ENCODE data around the gene DNAI4. TPM values are rescaled to one million over a fixed set of nuclear protein-coding genes. Genes with fewer than 3 reads are reported as not detected.
A peak's percentile ranks its signal among the peaks of the same experiment; 100 is the strongest.
"Not testable (repeated sequence)": the region's sequence is repeated elsewhere in the genome, so short reads cannot be mapped to it uniquely, and the experiment has no call there.

The DNAI4 gene, protein sequence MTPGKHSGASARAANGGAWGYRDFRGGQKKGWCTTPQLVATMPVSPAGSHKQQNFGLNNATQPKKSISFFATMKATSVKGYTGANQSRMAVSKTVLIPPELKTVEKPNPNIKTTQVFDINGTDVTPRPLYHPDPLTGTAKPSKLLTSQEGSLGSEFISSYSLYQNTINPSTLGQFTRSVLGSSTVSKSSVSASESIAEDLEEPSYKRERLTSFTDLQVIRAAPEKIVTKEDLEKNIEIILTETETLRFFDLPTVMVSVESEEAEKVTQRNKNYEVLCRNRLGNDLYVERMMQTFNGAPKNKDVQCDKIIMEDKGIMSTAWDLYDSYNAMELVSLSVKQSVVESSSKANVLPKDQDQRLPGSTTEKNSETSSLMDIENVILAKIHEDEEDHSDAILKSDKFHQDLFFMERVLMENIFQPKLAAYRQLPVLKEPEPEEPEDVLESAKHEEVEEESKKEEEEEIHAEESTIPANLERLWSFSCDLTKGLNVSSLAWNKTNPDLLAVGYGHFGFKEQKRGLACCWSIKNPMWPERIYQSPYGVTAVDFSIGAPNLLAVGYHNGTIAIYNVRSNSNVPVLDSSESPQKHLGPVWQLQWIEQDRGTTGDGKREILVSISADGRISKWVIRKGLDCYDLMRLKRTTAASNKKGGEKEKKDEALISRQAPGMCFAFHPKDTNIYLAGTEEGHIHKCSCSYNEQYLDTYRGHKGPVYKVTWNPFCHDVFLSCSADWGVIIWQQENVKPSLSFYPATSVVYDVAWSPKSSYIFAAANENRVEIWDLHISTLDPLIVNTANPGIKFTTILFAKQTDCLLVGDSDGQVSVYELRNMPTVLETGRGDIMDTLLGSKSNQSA
- total RNA-seq (2014; rRNA removed; shearing (Covaris generic)) (7.3 and 9.9 TPM in 2 replicates), polyA plus RNA-seq (2016; fragmentation: Nextera tagmentation; extraction: Ambion mirVana) (3.2 and 4.2 TPM in 2 replicates)

DNA sequence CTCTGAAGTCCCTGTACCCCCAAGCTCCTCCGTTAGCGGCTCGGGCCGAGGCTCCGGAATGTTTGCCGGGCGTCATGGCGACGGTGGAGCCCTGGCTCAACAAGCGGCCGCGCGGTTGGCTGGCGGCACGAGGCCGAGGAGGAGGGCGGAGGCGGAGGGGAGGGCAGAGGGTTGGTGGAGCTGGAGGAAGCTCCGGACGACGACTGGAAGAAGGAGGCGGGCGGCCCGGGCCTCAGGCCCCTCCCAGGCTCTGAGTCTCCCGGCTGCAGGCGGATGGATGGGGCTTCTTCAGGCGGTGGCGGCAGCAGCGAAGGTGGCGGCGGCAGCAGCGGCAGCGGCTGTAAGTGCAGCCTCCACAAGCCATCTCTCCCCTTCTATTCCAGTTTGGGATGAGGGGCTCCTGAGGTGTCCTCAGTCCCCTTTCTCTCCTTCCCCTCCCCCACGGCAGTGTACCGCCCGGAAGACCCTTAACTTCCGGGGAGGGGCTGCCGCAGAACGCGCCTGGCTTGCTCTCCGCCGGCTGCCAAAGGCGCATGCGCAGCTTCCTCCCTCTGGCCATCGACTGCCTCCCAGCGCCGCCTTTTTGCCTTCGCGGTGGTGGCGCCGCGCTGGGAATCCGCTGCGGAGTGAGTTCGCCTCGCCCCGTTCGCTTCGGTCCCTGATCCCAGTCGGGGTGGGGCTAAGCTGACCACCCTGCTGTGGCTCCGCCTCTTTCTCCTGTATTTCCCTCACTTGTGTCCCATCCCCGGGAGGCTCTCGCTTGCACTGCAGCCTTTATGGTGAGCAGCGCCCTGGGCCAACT, at the start of gene DNAI4, which contains the start of gene MIER1:
Gene DNAI4, minus strand, starts transcription at position 101 of the 802 bp plus-strand sequence. Its CDS starts 25 bp downstream, at position 76.
Gene MIER1, plus strand, starts transcription at position 235 of the 802 bp plus-strand sequence. Its CDS starts 39 bp downstream, at position 274.
- Histone ChIP-seq H3K9ac (peak within 1 kb of the TSS; percentile 95), H3K27ac (peak within 1 kb of the TSS; percentile 93), H3F3A (ENCODE audit: insufficient read depth) (peaks cover 25% of the 10 kb centered on the region), H2AFZ (peak within 1 kb of the TSS; percentile 83), H3K36me3 (ENCODE audit: low read depth) (no peaks in the 10 kb centered on the region), H3K4me2 (ENCODE audit: unreplicated experiment) (peak within 1 kb of the TSS; percentile 96), H3K4me1 (ENCODE audit: insufficient read depth) (peaks cover 31% of the 10 kb centered on the region), H3K4me3 (peak within 1 kb of the TSS; percentile 85), H3K9me2 (ENCODE audit: insufficient read depth) (no peaks in the 10 kb centered on the region), H3K79me2 (ENCODE audit: insufficient read depth) (peaks cover 81% of the 10 kb centered on the region), H3K9me3 (ENCODE audit: low read depth) (no peaks in the 10 kb centered on the region), H4K20me1 (ENCODE audit: insufficient read depth) (no peaks in the 10 kb centered on the region), H3K27me3 (replicated peaks; ENCODE audit: insufficient read depth) (no peaks in the 10 kb centered on the region)
- no peak for TF ChIP-seq EZH2phosphoT487 (IDR thresholded peaks at IDR 0.05; ENCODE audit: insufficient read depth, low read depth)
- no peak for TF ChIP-seq EZH2 (IDR thresholded peaks at IDR 0.05; ENCODE audit: insufficient read depth, poor library complexity, severe bottlenecking)
- WGBS, 2 experiments (ENCODE audit: low coverage in 1 of 2, low lambda C conversion rate in 2 of 2, missing lambda C conversion rate in 2 of 2), result 1% methylated on average over 47 to 63 of the region's 64 CpGs
- peak; percentile 100 for DNase-seq
- in situ Hi-C loops (cut with MboI), result no loop called here

DNA sequence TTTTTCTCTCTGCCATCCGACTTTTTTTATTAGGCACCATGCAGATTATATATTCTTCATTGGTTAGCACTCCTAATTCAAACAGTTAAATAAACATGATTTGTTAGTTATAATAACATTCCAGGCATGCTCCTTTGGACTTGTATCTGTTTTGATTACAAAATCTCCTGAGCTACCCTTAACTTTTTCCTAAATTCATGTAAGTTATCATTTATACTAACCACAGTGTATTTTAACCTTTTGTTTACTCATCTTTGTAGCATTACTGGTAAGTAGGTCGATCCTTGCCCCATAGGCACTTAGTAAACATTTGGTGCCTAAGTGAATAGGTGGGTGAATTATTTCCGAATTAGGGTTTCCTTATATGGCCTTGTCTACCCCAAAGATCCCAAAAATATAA, 43.9 kb upstream of the DNAI4 start:
- Histone ChIP-seq H3K4me3 (no peak overlapping the region), H3K9ac (no peak overlapping the region), H3K36me3 (ENCODE audit: low read depth) (peaks cover 76% of the 10 kb centered on the region), H3K27ac (no peak overlapping the region), H3K4me2 (ENCODE audit: unreplicated experiment) (no peak overlapping the region), H4K20me1 (ENCODE audit: insufficient read depth) (no peaks in the 10 kb centered on the region), H3K27me3 (replicated peaks; ENCODE audit: insufficient read depth) (no peaks in the 10 kb centered on the region), H3K79me2 (ENCODE audit: insufficient read depth) (peaks cover 70% of the 10 kb centered on the region), H3K9me2 (ENCODE audit: insufficient read depth) (no peaks in the 10 kb centered on the region), H3K4me1 (ENCODE audit: insufficient read depth) (no peaks in the 10 kb centered on the region), H3F3A (ENCODE audit: insufficient read depth) (no peaks in the 10 kb centered on the region), H2AFZ (no peak overlapping the region), H3K9me3 (ENCODE audit: low read depth) (peaks cover 4% of the 10 kb centered on the region)
- WGBS, 2 experiments (ENCODE audit: low coverage in 1 of 2, low lambda C conversion rate in 2 of 2, missing lambda C conversion rate in 2 of 2), result 96% methylated on average over 3 of the region's 3 CpGs
- no peak for TF ChIP-seq EZH2 (IDR thresholded peaks at IDR 0.05; ENCODE audit: insufficient read depth, poor library complexity, severe bottlenecking)
- TF ChIP-seq EZH2phosphoT487 (IDR thresholded peaks at IDR 0.05; ENCODE audit: insufficient read depth, low read depth), result no peak
- in situ Hi-C loops (cut with MboI), result no loop called here
- DNase-seq, result no peak

DNA sequence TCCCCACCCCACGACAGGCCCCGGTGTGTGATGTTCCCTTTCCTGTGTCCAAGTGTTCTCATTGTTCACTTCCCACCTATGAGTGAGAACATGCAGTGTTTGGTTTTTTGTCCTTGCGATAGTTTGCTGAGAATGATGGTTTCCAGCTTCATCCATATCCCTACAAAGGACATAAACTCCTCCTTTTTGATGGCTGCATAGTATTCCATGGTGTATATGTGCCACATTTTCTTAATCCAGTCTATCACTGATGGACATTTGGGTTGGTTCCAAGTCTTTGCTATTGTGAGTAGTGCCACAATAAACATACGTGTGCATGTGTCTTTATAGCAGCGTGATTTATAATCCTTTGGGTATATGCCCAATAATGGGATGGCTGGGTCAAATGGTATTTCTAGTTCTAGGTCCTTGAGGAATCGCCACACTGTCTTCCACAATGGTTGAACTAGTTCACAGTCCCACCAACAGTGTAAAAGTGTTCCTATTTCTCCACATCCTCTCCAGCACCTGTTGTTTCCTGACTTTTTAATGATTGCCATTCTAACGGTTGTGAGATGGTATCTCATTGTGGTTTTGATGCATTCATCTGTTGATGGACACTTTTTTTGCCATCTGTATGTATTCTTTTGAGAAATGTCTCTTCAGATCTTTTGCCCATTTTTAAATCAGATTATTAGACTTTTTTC, 41.7 kb upstream of the DNAI4 start:
- H4K20me1 ChIP-seq (ENCODE audit: insufficient read depth); H3K9me2 ChIP-seq (ENCODE audit: insufficient read depth); H3K4me3 ChIP-seq; H3F3A ChIP-seq (ENCODE audit: insufficient read depth); H3K4me2 ChIP-seq (ENCODE audit: unreplicated experiment); DNase-seq; H3K4me1 ChIP-seq (ENCODE audit: insufficient read depth); H3K27ac ChIP-seq; H3K9me3 ChIP-seq (ENCODE audit: low read depth); in situ Hi-C loops (cut with MboI); H2AFZ ChIP-seq; H3K9ac ChIP-seq; H3K27me3 ChIP-seq (replicated peaks; ENCODE audit: insufficient read depth): not testable (repeated sequence)
- Histone ChIP-seq H3K36me3 (ENCODE audit: low read depth) (peaks cover 82% of the 10 kb centered on the region), H3K79me2 (ENCODE audit: insufficient read depth) (peaks cover 80% of the 10 kb centered on the region)
- 87 to 95% methylated on average over 6 to 7 of the region's 7 CpGs for WGBS, 2 experiments (ENCODE audit: low coverage in 1 of 2, low lambda C conversion rate in 2 of 2, missing lambda C conversion rate in 2 of 2)
